Prostate gland (tissue), 2 donors: ENCODE results near the gene ECSIT.
"Not testable (repeated sequence)": the region's sequence is repeated elsewhere in the genome, so short reads cannot be mapped to it uniquely, and the experiment has no call there.

Experiments used
- CTCF ChIP-seq, 4 experiments: fragments of 200-600 bp in 2 of 4; fragments of 450-650 bp in 2 of 4; sonication (generic) in 2 of 4; IDR thresholded peaks; 1 replicate in 3 of 4; 2 replicates in 1 of 4; pipeline ENCODE4 v1.5.1; 2016 to 2019; ENCODE audit warnings: antibody characterized with exemption in 4 of 4, mild to moderate bottlenecking in 2 of 4, moderate library complexity in 2 of 4
- POLR2A ChIP-seq: fragments of 450-650 bp; IDR thresholded peaks from one replicate; pipeline ENCODE4 v1.6.1; 2016; ENCODE audit warnings: antibody characterized with exemption, mild to moderate bottlenecking
- POLR2AphosphoS5 ChIP-seq: sonication (generic); formaldehyde crosslinking; IDR thresholded peaks from one replicate; pipeline ENCODE4 v1.6.1; 2017; ENCODE audit warnings: antibody characterized with exemption

- not testable (repeated sequence) for TF ChIP-seq POLR2AphosphoS5; CTCF (IDR thresholded peaks at IDR 0.05); POLR2A
Observed at GRCh38 chr19:11475343-11475742, 53.6 kb downstream of the ECSIT start.
